Testis (tissue), 3 donors: ENCODE measurements around the gene ADPRH. TPM values are rescaled to one million over a fixed set of nuclear protein-coding genes. Genes with fewer than 3 reads are reported as not detected.
"Not testable (repeated sequence)": the region's sequence is repeated elsewhere in the genome, so short reads cannot be mapped to it uniquely, and the experiment has no call there.

ENCODE experiments used
- DNase-seq: peaks from one replicate; pipeline ENCODE4 v3.0.0-alpha.2; 2019
- H3K27ac ChIP-seq, 2 donors: fragments of 200-600 bp; sonication (generic); one replicate each; pipeline ENCODE4 v1.5.1; 2019
- H3K27me3 ChIP-seq: fragments of 200-600 bp; sonication (generic); one replicate; pipeline ENCODE4 v1.5.1; 2019
- H3K36me3 ChIP-seq: fragments of 200-600 bp; sonication (generic); one replicate; pipeline ENCODE4 v1.5.1; 2017; ENCODE audit warnings: low read depth; ENCODE audit errors: missing control alignments
- H3K4me1 ChIP-seq: fragments of 200-600 bp; sonication (generic); one replicate; pipeline ENCODE4 v1.5.1; 2019
- H3K4me3 ChIP-seq, 2 donors: fragments of 200-600 bp; sonication (generic); one replicate each; pipeline ENCODE4 v1.5.1; 2017 to 2019
- H3K9me3 ChIP-seq: fragments of 200-600 bp; sonication (generic); one replicate; pipeline ENCODE4 v1.5.1; 2017
- CTCF ChIP-seq, 3 experiments: fragments of 450-650 bp in 2 of 3; fragments of 200-600 bp in 1 of 3; sonication (generic) in 1 of 3; IDR thresholded peaks; one replicate each; pipeline ENCODE4 v1.5.1; 2016 to 2019; ENCODE audit warnings: antibody characterized with exemption in 3 of 3, mild to moderate bottlenecking in 2 of 3, moderate library complexity in 1 of 3
- POLR2A ChIP-seq: fragments of 450-650 bp; IDR thresholded peaks from one replicate; pipeline ENCODE4 v1.6.1; 2017; ENCODE audit warnings: antibody characterized with exemption, mild to moderate bottlenecking, moderate library complexity
- WGBS, 2 donors: methylation state at CpG; one replicate each; pipeline ENCODE4 v1.1.5; 2018; 5-methylcytosine and 5-hydroxymethylcytosine counted together
- intact Hi-C: fragments of 100-400 bp; cut with DNase I; formaldehyde crosslinking; loops from one replicate; pipeline ENCODE4 v1.15.1; 2023; ENCODE audit warnings: low total_unique reads
- polyA plus RNA-seq: library from polyadenylated mRNA; stranded (reverse); fragments of 350-450 nt; fragmentation: Illumina TruSeq; extraction: RNeasy Lipid Tissue Mini Kit (QIAGEN cat#74804); gene quantifications from one replicate; pipeline ENCODE4 v1.2.3, GENCODE V29; 2014; ENCODE audit warnings: low read depth, low replicate concordance; ENCODE audit not compliant: insufficient read depth
- total RNA-seq, 2 donors: library from RNA; depleted of rRNA; stranded (reverse); fragments of >200 nt; gene quantifications; one replicate each; pipeline ENCODE4 v1.2.3, GENCODE V29; 2016

Gene ADPRH
- total and polyA plus RNA-seq, 3 donors from 2014 or later, result 7.9 to 8.6 (median 8.0) TPM

GRCh38 chr3:119594066-119594465, 14.8 kb downstream of the ADPRH start:
- Histone ChIP-seq H3K9me3 (no peaks in the 10 kb centered on the region), H3K4me3 (no peak overlapping the region), H3K4me1 (no peaks in the 10 kb centered on the region), H3K27ac (no peak overlapping the region), H3K36me3 (no peaks in the 10 kb centered on the region), H3K27me3 (no peaks in the 10 kb centered on the region)
- 87 to 95% methylated on average over 5 of the region's 5 CpGs for WGBS, 2 donors
- no peak for DNase-seq
- intact Hi-C loops, result no loop called here
- no peak for TF ChIP-seq CTCF (IDR thresholded peaks at IDR 0.05)
- no peak for TF ChIP-seq POLR2A

DNA sequence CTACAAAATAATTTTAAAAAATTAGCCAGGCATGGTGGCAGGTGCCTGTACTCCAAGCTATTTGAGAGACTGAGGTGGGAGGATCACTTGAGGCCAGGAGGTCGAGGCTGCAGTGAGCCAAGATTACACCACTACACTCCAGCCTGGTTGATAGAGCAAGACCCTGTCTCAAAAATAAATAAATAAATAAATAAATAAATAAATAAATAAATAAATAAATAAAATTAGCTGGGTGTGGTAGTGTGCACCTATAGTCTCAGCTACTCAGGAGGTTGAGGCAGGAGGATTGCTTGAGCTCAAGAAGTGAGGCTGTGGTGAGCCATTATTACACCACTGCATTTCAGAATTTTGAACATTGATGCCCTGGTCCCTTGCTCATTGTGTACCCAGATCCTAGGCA, 15.6 kb downstream of the ADPRH start:
- H3K4me1 ChIP-seq, H3K27me3 ChIP-seq, DNase-seq, H3K27ac ChIP-seq, intact Hi-C loops, H3K9me3 ChIP-seq, H3K36me3 ChIP-seq, H3K4me3 ChIP-seq: not testable (repeated sequence)
- 93 to 100% methylated on average over 1 of the region's 1 CpG for WGBS, 2 donors

- Histone ChIP-seq H3K9me3 (no peaks in the 10 kb centered on the region), H3K27me3 (no peaks in the 10 kb centered on the region), H3K27ac (peak overlapping the region in 1 of 2 donors; percentile 37), H3K4me1 (no peaks in the 10 kb centered on the region), H3K4me3 (no peak overlapping the region), H3K36me3 (no peaks in the 10 kb centered on the region)
- 78 to 80% methylated on average over 7 of the region's 7 CpGs for WGBS, 2 donors
- no peak for DNase-seq
- intact Hi-C loops, result no loop called here
- TF ChIP-seq POLR2A, result no peak
These were observed 16.5 kb downstream of the ADPRH start for GRCh38 chr3:119595639-119596334.

- H3K4me1 ChIP-seq, result no peaks in the 10 kb centered on the region
- H3K36me3 ChIP-seq, result no peaks in the 10 kb centered on the region
- TF ChIP-seq POLR2A, result no peak
- no peak for TF ChIP-seq CTCF (IDR thresholded peaks at IDR 0.05)
- 93% methylated on average over 6 of the region's 6 CpGs for whole genome bisulfite sequencing, 2 donors
- H3K4me3 ChIP-seq, result no peak overlapping the region
- H3K27ac ChIP-seq, result no peak overlapping the region
- no peaks in the 10 kb centered on the region for H3K9me3 ChIP-seq
- H3K27me3 ChIP-seq, result no peaks in the 10 kb centered on the region
- no peak for DNase-seq
- intact Hi-C loops, result no loop called here
These were observed 17.1 kb downstream of the ADPRH start for GRCh38 chr3:119596398-119596797.

DNA sequence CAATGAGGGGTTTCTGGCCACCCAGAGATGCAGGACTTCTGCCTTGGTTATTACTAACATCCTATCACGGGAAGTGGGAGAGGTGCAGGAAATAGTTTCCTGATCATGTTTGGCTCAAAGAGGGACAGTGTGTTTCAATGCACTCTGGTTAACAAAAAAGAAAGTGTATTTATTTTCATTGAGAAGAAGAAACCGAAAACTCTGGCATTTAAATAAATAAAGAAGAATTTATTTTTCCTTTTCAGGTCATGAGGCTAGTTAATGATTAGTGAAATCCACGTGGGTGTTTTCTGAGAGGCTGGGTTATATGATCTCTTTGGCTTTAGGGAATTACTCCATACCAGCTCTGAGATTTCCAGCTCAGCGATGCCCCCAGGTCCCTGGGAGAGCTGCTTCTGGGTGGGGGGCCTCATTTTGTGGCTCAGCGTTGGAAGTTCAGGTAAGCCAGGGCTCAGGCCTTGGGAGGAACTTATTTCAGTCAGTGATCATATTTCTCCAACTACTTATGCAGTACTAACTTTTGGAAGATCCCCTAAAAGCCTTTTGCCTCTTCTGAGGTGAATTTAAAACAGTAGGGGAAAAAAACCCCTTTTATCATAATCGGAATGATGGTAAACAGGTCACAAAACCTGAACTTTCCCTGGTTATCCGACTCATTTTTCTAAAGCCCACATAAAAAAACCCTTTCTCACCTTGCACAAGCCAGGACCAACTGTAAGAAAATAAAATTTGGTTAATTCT, 18.4 kb downstream of the ADPRH start, which contains the start of gene PLA1A:
TSS of gene PLA1A (plus strand) at position 338 of the 741 bp plus-strand sequence. CDS start at position 367, 29 bp downstream.
- Histone ChIP-seq H3K4me3 (no peak within 1 kb of the TSS), H3K36me3 (no peaks in the 10 kb centered on the region), H3K27ac (peak within 1 kb of the TSS; percentile 36 to 77), H3K27me3 (no peaks in the 10 kb centered on the region), H3K4me1 (no peaks in the 10 kb centered on the region), H3K9me3 (no peaks in the 10 kb centered on the region)
- TF ChIP-seq POLR2A (no peak), CTCF (IDR thresholded peaks at IDR 0.05) (no peak)
- 61 to 62% methylated on average over 7 of the region's 7 CpGs for WGBS, 2 donors
- DNase-seq, result no peak
- intact Hi-C loops, result no loop called here
